AG09319 (cell line): ENCODE results near the gene PITPNB.

Experiments used
- DNase-seq: peaks from one replicate; pipeline ENCODE4 v3.0.0-alpha.2; 2010; ENCODE audit warnings: low read depth; ENCODE audit errors: extremely low read depth
- CTCF ChIP-seq: IDR thresholded peaks from 2 replicates; pipeline ENCODE4 v1.5.1; 2011; ENCODE audit warnings: low read depth, mild to moderate bottlenecking, inconsistent platforms, low read length, moderate library complexity

Gene PITPNB

GRCh38 chr22:27905653-27906052 is 13.4 kb downstream of the PITPNB start:
- no peak for TF ChIP-seq CTCF
- DNase-seq = no peak

DNA sequence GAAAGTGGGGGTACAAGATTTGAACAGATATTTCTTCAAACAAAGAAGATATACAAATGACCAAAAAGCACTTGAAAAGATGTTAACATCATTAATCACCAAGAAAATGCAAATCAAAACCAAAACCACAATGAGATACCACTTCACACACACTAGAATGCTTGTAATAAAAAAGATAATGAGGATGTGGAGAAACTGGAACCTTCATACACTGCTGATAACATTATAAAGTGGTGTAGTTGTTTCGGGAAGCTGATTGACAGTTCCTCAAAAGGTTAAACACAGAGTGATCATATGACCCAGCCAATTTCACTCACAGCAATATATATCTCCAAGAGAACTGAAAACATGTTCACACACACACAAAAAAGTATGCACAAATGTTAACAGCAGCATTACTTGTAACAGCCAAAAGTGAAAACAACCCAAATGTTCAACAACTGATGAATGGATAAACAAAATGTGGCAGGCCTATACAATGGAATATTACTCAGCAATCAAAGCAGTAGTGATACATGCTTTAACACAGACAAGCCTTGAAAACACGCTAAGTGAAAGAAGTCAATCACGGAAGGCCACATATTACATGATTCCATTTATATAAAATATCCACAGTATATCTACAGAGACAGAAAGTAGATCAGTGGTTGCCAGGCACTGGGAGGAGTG is 15.1 kb downstream of the PITPNB start:
- TF ChIP-seq CTCF = no peak
- DNase-seq = no peak

DNA sequence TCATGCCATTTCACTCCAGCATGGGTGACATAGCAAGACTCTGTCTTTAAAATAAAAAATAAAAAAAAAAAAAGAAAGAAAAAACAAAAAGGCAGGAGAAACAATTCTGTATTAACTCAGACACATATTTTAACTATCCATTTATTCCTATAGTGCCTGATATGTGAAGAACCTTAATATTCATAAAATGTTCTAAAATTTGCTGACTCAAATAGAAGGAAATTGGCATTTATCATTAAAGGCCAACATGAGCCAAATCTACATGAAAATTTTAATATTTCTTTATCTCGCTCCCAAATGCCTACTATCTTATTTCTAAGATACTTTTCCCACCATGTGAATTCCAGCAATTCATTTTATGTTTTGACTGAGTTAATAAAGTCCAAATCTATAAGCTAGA is 18.9 kb downstream of the PITPNB start:
- no peak for DNase-seq

DNA sequence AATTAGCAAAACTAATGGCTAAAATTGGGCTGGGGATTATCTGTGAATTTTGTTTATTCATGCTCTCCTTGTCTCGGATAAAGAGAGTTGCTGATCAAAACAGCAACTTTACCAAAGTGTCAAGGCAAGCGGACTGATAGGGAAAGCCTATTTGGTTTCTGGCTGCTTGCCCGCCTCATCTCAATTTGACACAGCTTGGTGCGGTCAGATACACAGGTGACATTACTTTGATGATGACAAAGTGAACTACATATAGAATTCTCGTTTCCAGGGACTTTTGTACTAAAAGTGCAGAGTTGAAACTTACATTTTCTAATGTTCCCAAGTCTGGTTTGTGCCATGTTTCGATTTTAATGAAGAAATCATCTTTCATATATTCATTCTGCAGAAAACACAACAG is 22.8 kb downstream of the PITPNB start:
- no peak for DNase-seq
- no peak for TF ChIP-seq CTCF

More for the DNA sequence above, 18.9 kb downstream of the PITPNB start:
- no peak for TF ChIP-seq CTCF

GRCh38 chr22:27895600-27895999 is 23.5 kb downstream of the PITPNB start:
- no peak for TF ChIP-seq CTCF

GRCh38 chr22:27892811-27893210 is 26.2 kb downstream of the PITPNB start:
- DNase-seq = no peak
- no peak for TF ChIP-seq CTCF

More at GRCh38 chr22:27895600-27895999, 23.5 kb downstream of the PITPNB start:
- DNase-seq = no peak

DNA sequence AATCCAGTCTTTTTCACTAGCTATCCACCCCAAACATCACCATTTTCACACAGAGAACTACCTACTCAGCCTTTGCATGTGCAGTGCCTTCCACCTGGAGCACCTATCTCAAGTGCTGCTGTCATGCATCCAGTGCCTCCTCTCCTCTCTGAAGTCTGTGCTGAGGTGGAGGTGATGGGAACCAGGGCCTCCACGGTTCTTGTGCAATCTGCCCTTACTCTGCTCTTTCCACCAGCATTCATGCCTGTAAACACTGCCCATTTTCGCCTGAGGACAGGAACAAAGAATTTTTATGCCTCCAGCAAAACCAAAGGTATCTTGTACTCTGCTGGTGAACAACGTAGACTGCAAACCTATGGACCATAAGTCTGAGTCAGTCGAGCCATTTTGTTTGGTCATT is 27.0 kb downstream of the PITPNB start:
- no peak for TF ChIP-seq CTCF
- no peak for DNase-seq
